Fibroblast of lung (primary cell): ENCODE results near the gene TOPBP1.

Source experiments
- EZH2 ChIP-seq: IDR thresholded peaks from 2 replicates; pipeline ENCODE4 v1.5.1; 2012; ENCODE audit warnings: low read length, control low read depth, mild to moderate bottlenecking; ENCODE audit errors: missing control alignments
- TF ChIP-seq, protein P1 (sequence below), 2 donors: IDR thresholded peaks in 1 of 2; conservative IDR thresholded peaks in 1 of 2; 1 replicate in 1 of 2; 2 replicates in 1 of 2; pipeline ENCODE4 v1.5.1; 2011 to 2012; ENCODE audit warnings: low read length in 2 of 2, control low read depth in 1 of 2, inconsistent platforms in 1 of 2, low read depth in 1 of 2, mild to moderate bottlenecking in 1 of 2

DNA sequence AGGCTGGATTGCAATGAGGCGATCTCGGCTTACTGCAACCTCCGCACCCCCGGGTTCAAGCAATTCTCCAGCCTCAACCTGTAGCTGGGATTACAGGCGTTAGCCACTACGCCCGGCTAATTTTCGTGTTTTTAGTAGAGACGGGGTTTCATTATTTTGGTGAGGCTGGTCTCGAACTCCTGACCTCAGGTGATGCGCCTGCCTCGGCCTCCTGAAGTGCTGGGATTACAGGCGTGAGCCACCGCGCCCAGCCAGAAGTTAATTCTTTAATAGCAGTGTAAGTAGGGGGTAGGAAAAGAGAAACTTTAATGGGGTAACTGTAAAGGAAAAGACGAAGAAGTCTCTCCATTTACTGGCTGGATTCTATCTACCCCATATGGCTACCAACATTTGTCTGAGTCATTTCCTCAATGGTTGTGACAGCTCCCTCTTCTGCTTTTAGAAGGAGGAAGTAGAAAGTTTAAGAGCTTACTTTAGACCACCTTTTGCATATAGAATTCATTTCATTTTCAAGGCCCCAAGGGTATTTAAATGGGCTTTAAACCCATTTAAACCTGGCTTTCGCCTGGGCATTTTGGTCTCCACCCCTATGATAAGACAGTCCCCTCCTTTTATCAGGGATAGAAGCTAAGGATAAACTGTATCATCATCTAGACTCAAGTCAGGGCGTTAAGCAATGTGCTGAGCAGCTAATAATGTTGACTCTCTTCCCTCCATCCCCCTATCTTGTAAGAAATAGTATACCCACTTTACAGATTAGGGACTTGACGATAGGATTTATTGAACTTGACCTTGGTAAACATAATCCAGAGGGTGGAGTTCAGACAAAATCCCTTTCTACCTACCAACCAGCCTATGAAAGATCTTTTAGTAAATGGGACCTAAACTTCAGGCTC lies 89.3 kb downstream of the TOPBP1 start:
- TF ChIP-seq, protein P1, sequence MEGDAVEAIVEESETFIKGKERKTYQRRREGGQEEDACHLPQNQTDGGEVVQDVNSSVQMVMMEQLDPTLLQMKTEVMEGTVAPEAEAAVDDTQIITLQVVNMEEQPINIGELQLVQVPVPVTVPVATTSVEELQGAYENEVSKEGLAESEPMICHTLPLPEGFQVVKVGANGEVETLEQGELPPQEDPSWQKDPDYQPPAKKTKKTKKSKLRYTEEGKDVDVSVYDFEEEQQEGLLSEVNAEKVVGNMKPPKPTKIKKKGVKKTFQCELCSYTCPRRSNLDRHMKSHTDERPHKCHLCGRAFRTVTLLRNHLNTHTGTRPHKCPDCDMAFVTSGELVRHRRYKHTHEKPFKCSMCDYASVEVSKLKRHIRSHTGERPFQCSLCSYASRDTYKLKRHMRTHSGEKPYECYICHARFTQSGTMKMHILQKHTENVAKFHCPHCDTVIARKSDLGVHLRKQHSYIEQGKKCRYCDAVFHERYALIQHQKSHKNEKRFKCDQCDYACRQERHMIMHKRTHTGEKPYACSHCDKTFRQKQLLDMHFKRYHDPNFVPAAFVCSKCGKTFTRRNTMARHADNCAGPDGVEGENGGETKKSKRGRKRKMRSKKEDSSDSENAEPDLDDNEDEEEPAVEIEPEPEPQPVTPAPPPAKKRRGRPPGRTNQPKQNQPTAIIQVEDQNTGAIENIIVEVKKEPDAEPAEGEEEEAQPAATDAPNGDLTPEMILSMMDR (conservative IDR thresholded peaks at IDR 0.05 in 1 of 2, IDR thresholded peaks at IDR 0.05 in 1 of 2; ENCODE audit: low read depth in 1 of 2, low read length in 2 of 2), result no peak
- TF ChIP-seq EZH2, result no peak
